Trophoblast cell (in vitro differentiated cells and primary cell): Measurements from ENCODE around the gene ONECUT1.

Experiments used
- DNase-seq, 2 donors: peaks; one replicate each; pipeline ENCODE4 v3.0.0-alpha.2; 2016
- H2AFZ ChIP-seq: 2 replicates; pipeline ENCODE4 v1.6.1; 2013; ENCODE audit warnings: low read length, moderate library complexity, mild to moderate bottlenecking; ENCODE audit not compliant: insufficient read depth, poor library complexity
- H2AK5ac ChIP-seq: 2 replicates; pipeline ENCODE4 v1.6.1; 2013; ENCODE audit warnings: mild to moderate bottlenecking, low read length
- H2BK120ac ChIP-seq: 2 replicates; pipeline ENCODE4 v1.6.1; 2013; ENCODE audit warnings: low read length, mild to moderate bottlenecking, moderate library complexity; ENCODE audit not compliant: insufficient read depth, poor library complexity
- H2BK12ac ChIP-seq: 2 replicates; pipeline ENCODE4 v1.6.1; 2013; ENCODE audit warnings: mild to moderate bottlenecking, low read length, moderate library complexity
- H2BK5ac ChIP-seq: 2 replicates; pipeline ENCODE4 v1.6.1; 2013; ENCODE audit warnings: low read length, low read depth, moderate library complexity, mild to moderate bottlenecking; ENCODE audit not compliant: poor library complexity
- H3K14ac ChIP-seq: 2 replicates; pipeline ENCODE4 v1.6.1; 2013; ENCODE audit warnings: mild to moderate bottlenecking, low read length
- H3K18ac ChIP-seq: 2 replicates; pipeline ENCODE4 v1.6.1; 2013; ENCODE audit warnings: mild to moderate bottlenecking, low read length
- H3K23ac ChIP-seq: 2 replicates; pipeline ENCODE4 v1.6.1; 2013; ENCODE audit warnings: low read length
- H3K27ac ChIP-seq: 2 replicates; pipeline ENCODE4 v1.5.1; 2013; ENCODE audit warnings: low read depth, mild to moderate bottlenecking, inconsistent platforms, low read length, moderate library complexity
- H3K27me3 ChIP-seq: 2 replicates; pipeline ENCODE4 v1.6.1; 2013; ENCODE audit warnings: inconsistent platforms, mild to moderate bottlenecking, low read length, moderate library complexity; ENCODE audit not compliant: insufficient read depth
- H3K36me3 ChIP-seq, 2 experiments: 1 replicate in 1 of 2; 2 replicates in 1 of 2; pipeline ENCODE4 v1.6.1; 2013; ENCODE audit warnings: low read length in 2 of 2, mild to moderate bottlenecking in 2 of 2, moderate library complexity in 1 of 2; ENCODE audit not compliant: insufficient read depth in 2 of 2, control insufficient read depth in 1 of 2
- H3K4ac ChIP-seq: 2 replicates; pipeline ENCODE4 v1.6.1; 2013; ENCODE audit warnings: low read depth, mild to moderate bottlenecking, low read length, moderate library complexity
- H3K4me1 ChIP-seq, 2 experiments: 1 replicate in 1 of 2; 2 replicates in 1 of 2; pipeline ENCODE4 v1.6.1; 2013; ENCODE audit warnings: low read length in 2 of 2, mild to moderate bottlenecking in 2 of 2, moderate library complexity in 1 of 2; ENCODE audit not compliant: insufficient read depth in 2 of 2, control insufficient read depth in 1 of 2
- H3K4me2 ChIP-seq: 2 replicates; pipeline ENCODE4 v1.6.1; 2013; ENCODE audit warnings: inconsistent platforms, mild to moderate bottlenecking, low read length, moderate library complexity
- H3K4me3 ChIP-seq: 2 replicates; pipeline ENCODE4 v1.5.1; 2013; ENCODE audit warnings: mild to moderate bottlenecking, low read depth, low read length, inconsistent platforms
- H3K79me1 ChIP-seq: one replicate; pipeline ENCODE4 v1.6.1; 2013; ENCODE audit warnings: low read length
- H3K79me2 ChIP-seq: 2 replicates; pipeline ENCODE4 v1.6.1; 2013; ENCODE audit warnings: low read length, mild to moderate bottlenecking; ENCODE audit not compliant: control insufficient read depth, insufficient read depth, poor library complexity
- H3K9ac ChIP-seq: 2 replicates; pipeline ENCODE4 v1.6.1; 2013; ENCODE audit warnings: mild to moderate bottlenecking, low read length
- H3K9me3 ChIP-seq: 2 replicates; pipeline ENCODE4 v1.6.1; 2013; ENCODE audit warnings: low read depth, mild to moderate bottlenecking, control low read depth, inconsistent platforms, low read length; ENCODE audit not compliant: insufficient read depth
- H4K12ac ChIP-seq: 2 replicates; pipeline ENCODE4 v1.6.1; 2013; ENCODE audit warnings: low read depth, mild to moderate bottlenecking, low read length, moderate library complexity
- H4K8ac ChIP-seq: 2 replicates; pipeline ENCODE4 v1.6.1; 2013; ENCODE audit warnings: low read depth, mild to moderate bottlenecking, low read length, moderate library complexity
- H4K91ac ChIP-seq: one replicate; pipeline ENCODE4 v1.6.1; 2013; ENCODE audit warnings: low read depth, mild to moderate bottlenecking, low read length, moderate library complexity
- WGBS: extraction: QIAGEN DNeasy Blood & Tissue Kit; methylation state at CpG from one replicate; pipeline ENCODE4 v1.1.7; 2013; ENCODE audit warnings: missing lambda C conversion rate; ENCODE audit not compliant: insufficient read length, insufficient coverage; ENCODE audit errors: extremely low coverage; 5-methylcytosine and 5-hydroxymethylcytosine counted together

The ONECUT1 gene

GRCh38 chr15:52757496-52757895 is 32.6 kb downstream of the ONECUT1 start:
- WGBS: no CpG with 5 or more reads among the region's 6 CpGs
- no peak for DNase-seq

GRCh38 chr15:52751522-52751921 is 38.6 kb downstream of the ONECUT1 start:
- H4K8ac ChIP-seq: no peak overlapping the region
- no peak overlapping the region for H3K14ac ChIP-seq
- no peak overlapping the region for H3K18ac ChIP-seq
- H2AFZ ChIP-seq: no peak overlapping the region
- H3K4me3 ChIP-seq: no peak overlapping the region
- no peak overlapping the region for H4K91ac ChIP-seq
- no peak overlapping the region for H2AK5ac ChIP-seq
- H3K79me2 ChIP-seq: no peaks in the 10 kb centered on the region
- no peak overlapping the region for H2BK5ac ChIP-seq
- DNase-seq: no peak
- no peak overlapping the region for H2BK12ac ChIP-seq
- H3K9ac ChIP-seq: no peak overlapping the region
- WGBS: no CpG with 5 or more reads among the region's 2 CpGs
- no peak overlapping the region for H3K23ac ChIP-seq
- no peaks in the 10 kb centered on the region for H3K4me1 ChIP-seq
- no peaks in the 10 kb centered on the region for H3K36me3 ChIP-seq
- no peak overlapping the region for H3K27ac ChIP-seq
- no peak overlapping the region for H3K4ac ChIP-seq
- no peak overlapping the region for H4K12ac ChIP-seq
- H3K79me1 ChIP-seq: no peaks in the 10 kb centered on the region
- no peaks in the 10 kb centered on the region for H3K27me3 ChIP-seq
- no peak overlapping the region for H2BK120ac ChIP-seq
- no peaks in the 10 kb centered on the region for H3K9me3 ChIP-seq
- H3K4me2 ChIP-seq: no peak overlapping the region

More at GRCh38 chr15:52757496-52757895, 32.6 kb downstream of the ONECUT1 start:
- Histone ChIP-seq H3K4me1 (no peaks in the 10 kb centered on the region), H3K14ac (no peak overlapping the region), H3K18ac (no peak overlapping the region), H3K9ac (no peak overlapping the region), H2BK5ac (no peak overlapping the region), H3K79me1 (no peaks in the 10 kb centered on the region), H4K8ac (no peak overlapping the region), H3K36me3 (no peaks in the 10 kb centered on the region), H2AFZ (no peak overlapping the region), H3K4me3 (no peak overlapping the region), H4K91ac (no peak overlapping the region), H3K4ac (no peak overlapping the region), H3K4me2 (no peak overlapping the region), H2BK120ac (no peak overlapping the region), H2AK5ac (no peak overlapping the region), H2BK12ac (no peak overlapping the region), H3K23ac (no peak overlapping the region), H3K27ac (no peak overlapping the region), H3K27me3 (no peaks in the 10 kb centered on the region), H3K9me3 (no peaks in the 10 kb centered on the region), H4K12ac (no peak overlapping the region), H3K79me2 (no peaks in the 10 kb centered on the region)

GRCh38 chr15:52749258-52749657 is 40.9 kb downstream of the ONECUT1 start:
- Histone ChIP-seq H2AFZ (no peak overlapping the region), H3K18ac (no peak overlapping the region), H4K12ac (no peak overlapping the region), H2BK120ac (no peak overlapping the region), H3K4me1 (no peaks in the 10 kb centered on the region), H3K79me1 (no peaks in the 10 kb centered on the region), H3K9me3 (no peaks in the 10 kb centered on the region), H3K4ac (no peak overlapping the region), H2BK5ac (no peak overlapping the region), H4K91ac (no peak overlapping the region), H3K4me2 (no peak overlapping the region), H3K27ac (no peak overlapping the region), H3K4me3 (no peak overlapping the region), H3K14ac (no peak overlapping the region), H2AK5ac (no peak overlapping the region), H3K9ac (no peak overlapping the region), H4K8ac (no peak overlapping the region), H3K79me2 (no peaks in the 10 kb centered on the region), H3K36me3 (no peaks in the 10 kb centered on the region), H3K23ac (no peak overlapping the region), H2BK12ac (no peak overlapping the region), H3K27me3 (no peaks in the 10 kb centered on the region)
- WGBS: no CpG with 5 or more reads among the region's 4 CpGs
- no peak for DNase-seq

- H3K79me2 ChIP-seq: no peaks in the 10 kb centered on the region
- H2BK5ac ChIP-seq: no peak overlapping the region
- no peaks in the 10 kb centered on the region for H3K79me1 ChIP-seq
- H2AFZ ChIP-seq: no peak overlapping the region
- H3K4me3 ChIP-seq: no peak overlapping the region
- H4K91ac ChIP-seq: no peak overlapping the region
- no peak overlapping the region for H3K18ac ChIP-seq
- no peak overlapping the region for H4K8ac ChIP-seq
- no peak overlapping the region for H2BK12ac ChIP-seq
- WGBS: no CpG with 5 or more reads among the region's 6 CpGs
- no peak overlapping the region for H3K27ac ChIP-seq
- H3K4me1 ChIP-seq: no peaks in the 10 kb centered on the region
- no peak overlapping the region for H3K14ac ChIP-seq
- no peak overlapping the region for H2BK120ac ChIP-seq
- H3K36me3 ChIP-seq: no peaks in the 10 kb centered on the region
- no peak overlapping the region for H3K4me2 ChIP-seq
- DNase-seq: no peak
- H4K12ac ChIP-seq: no peak overlapping the region
- no peaks in the 10 kb centered on the region for H3K27me3 ChIP-seq
- H3K4ac ChIP-seq: no peak overlapping the region
- no peak overlapping the region for H2AK5ac ChIP-seq
- H3K23ac ChIP-seq: no peak overlapping the region
- no peak overlapping the region for H3K9ac ChIP-seq
- H3K9me3 ChIP-seq: no peaks in the 10 kb centered on the region
Measured at GRCh38 chr15:52746162-52746757, 43.9 kb downstream of the ONECUT1 start.
